Stimulated activated CD4-positive, alpha-beta T cell treated with anti-CD3 and anti-CD28 coated beads, Interleukin-15, amount 100 ng/mL, for 48 hours (primary cell): ENCODE results near the gene ATPAF1.
A peak's percentile ranks its signal among the peaks of the same experiment; 100 is the strongest.
"Not testable (repeated sequence)": the region's sequence is repeated elsewhere in the genome, so short reads cannot be mapped to it uniquely, and the experiment has no call there.

Experiments used
- DNase-seq, 2 donors: peaks; one replicate each; pipeline ENCODE4 v3.0.0-alpha.2; 2020; ENCODE audit warnings: low read depth in 2 of 2

The ATPAF1 gene

DNA sequence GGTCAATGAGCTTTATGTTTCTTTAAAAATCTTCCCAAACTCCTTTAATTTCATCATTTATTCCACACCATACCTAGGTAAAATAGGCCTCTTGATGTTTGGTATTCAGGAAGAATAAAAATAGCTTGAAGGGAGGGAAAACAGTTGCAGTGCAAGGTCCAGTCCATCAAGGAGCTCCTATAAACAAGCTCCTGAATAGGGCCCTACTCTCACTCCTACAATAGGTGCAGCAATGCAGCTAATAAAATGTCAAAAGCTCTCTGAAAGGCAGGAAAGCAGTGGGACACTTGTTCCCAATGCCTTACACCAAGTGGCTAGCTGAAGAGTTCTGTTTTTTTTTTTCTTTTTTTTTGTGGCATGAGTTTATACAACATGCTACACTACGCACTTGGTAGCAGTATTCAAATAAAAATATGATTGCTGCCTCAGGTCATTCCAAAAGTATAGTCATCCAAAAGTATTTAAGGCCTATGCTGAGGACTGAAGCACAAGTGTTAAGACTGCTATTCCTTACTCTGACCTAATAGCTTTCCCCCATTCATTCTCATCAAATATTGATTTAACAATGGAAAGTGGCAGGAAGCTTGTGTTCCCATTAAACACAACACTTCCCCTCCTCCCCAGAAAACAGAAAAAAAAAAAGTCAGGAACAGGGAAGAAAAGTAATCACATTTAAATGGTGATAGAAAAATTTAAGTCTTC, 13.3 kb upstream of the ATPAF1 start:
- no peak for DNase-seq

DNA sequence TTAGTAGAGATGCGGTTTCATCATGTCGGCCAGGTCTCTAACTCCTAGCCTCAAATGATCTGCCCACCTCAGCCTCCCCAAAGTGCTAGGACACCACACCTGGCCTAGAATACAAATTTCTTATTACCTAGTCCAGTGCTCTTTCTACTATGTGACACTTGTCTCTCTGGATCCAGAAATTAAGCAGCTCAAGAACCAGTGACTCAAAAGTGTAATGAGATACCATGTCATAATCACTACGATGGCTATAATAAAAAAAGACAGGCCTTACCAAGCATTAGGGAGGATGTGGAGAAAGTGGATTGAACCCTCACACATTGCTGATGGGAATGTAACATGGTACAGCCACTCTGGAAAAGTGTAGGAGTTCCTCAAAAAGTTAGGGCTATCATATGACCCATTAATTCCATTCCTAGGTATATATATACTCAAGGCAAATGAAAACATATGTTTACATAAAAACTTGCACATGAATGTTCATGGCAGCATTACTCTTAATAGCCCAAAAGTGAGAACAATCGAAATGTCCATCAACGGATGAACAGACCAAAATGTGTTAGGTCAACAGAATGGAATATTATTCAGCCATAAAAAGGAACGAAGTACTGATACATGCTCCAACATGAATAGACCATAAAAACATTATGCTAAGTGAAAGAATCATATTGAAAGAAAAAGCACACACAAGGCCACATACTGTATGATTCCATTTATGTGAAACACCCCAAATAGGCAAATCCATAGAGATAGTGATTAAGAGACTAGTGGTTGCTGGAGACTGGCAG, 11.8 kb upstream of the ATPAF1 start:
- no peak for DNase-seq

DNA sequence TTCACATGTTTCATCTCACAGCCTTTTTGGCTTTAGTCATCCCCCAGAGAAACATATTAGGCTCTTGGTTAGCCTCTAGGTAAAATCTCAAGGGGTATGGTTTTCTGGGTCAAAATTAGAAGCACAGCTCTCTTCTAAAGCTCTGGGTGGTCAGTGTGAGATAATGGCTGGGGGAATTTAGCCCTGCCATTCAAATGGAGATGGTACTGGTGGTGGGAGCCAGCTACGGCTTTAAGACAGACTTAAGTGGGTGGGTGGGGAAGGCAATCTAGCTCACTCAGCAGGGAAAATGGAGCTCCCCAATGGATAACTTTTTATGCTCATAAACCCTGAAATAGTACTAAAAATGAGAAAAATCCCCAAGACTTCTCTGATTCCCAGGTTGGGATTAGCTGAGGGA, 9.2 kb upstream of the ATPAF1 start:
- DNase-seq: no peak

DNA sequence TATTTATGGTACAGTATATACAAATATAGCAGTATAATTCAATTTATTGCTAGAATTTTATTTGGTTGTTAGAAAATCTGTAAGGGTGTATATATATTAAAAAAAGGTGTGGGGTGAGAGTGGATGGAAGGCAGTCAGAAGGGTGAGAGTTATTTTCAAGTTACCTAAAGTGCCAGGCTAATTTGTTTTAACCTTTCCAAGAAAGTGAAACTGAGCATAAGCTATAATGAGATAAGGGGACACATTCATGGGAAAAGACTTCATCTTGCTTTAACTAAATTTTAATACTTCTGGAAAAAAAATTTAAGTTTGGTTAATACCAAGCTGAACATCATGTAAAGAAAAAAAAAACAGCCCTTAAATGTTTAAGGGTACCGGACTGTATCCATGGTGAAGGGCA, 8.4 kb upstream of the ATPAF1 start:
- DNase-seq: no peak

GRCh38 chr1:46675549-46676314, 7.6 kb upstream of the ATPAF1 start:
- DNase-seq: no peak

DNA sequence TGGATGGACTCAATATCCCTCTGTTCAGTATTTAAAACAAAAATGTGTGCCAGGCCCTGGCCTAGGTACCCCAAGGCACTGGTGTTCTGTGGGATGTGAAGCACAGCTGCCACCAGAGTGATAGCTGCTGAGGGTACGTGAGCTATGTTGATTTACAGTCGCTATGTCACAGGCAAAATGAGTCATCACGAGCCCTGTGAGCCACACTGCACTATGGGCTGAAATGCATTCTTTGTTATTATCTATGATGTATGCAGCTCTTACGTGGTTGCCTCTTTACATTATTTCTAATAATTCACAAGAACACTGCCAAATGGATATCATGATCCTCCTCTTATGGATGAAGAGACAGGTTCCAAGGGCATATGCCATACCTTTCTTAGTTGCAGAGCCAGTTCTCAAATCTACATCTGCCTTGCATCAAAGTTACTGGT, 5.6 kb upstream of the ATPAF1 start:
- DNase-seq: peak in 1 of 2 donors; percentile 11

GRCh38 chr1:46672696-46673095, 4.5 kb upstream of the ATPAF1 start:
- no peak for DNase-seq

- DNase-seq: no peak
These were observed 3.4 kb upstream of the ATPAF1 start, which contains the start of gene TEX38 for GRCh38 chr1:46671554-46671953. Gene TEX38 (plus strand): TSS chr1:46671854. CDS start chr1:46671935, 81 bp downstream.

GRCh38 chr1:46670134-46670533, 2.0 kb upstream of the ATPAF1 start:
- DNase-seq: no peak

- no peak for DNase-seq
These were observed 2.2 kb downstream of the ATPAF1 start for GRCh38 chr1:46665983-46666382.

GRCh38 chr1:46662919-46663318, 5.2 kb downstream of the ATPAF1 start:
- DNase-seq: not testable (repeated sequence)

DNA sequence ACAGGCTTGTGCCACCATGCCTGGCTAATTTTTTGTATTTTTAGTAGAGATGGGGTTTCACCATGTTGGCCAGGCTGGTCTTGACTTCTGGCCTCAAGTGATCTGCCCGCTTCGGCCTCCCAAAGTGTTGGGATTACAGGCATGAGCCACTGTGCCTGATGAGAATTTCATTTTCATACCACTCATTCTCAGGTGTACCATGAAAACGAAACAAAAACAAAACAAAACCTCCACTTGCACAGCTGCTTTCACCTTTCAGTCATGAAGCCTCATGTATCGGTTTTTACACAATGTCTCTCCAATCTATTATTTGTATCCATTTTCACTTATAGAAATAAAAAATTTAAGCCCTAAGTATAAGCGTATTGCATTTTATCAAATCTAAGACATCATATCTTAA, 8.0 kb downstream of the ATPAF1 start:
- DNase-seq: not testable (repeated sequence)

DNA sequence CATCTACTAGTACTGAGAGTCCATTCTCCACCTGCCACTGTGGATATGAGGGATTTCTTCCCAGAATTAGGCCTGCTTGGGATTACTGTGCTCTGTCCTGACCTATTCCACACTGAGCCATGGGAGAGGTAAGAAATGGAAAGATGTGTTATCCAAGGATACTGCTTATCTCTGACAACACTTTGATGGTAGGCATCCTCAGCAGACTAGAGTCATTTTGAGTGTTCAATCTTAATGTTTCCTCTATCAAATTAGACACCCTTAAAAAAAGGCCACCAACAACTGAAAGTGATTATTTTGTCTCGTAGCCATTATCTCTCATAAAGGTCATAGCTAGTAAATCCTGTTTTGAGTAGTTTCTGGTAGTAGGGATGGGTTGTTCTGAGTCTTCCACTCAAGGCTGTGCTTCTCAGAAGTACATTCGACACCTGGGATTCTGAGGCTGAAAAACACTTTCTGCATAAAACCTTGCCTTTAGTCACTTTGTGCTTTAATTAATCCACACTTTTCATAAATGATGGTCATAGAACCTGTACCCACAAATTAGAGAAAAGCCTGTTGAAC, 8.8 kb downstream of the ATPAF1 start:
- DNase-seq: no peak

- no peak for DNase-seq
These were observed 10.4 kb downstream of the ATPAF1 start for GRCh38 chr1:46657775-46658174.

- DNase-seq: no peak
These were observed 11.5 kb downstream of the ATPAF1 start for GRCh38 chr1:46656643-46657042.

- DNase-seq: no peak
These were observed 12.3 kb downstream of the ATPAF1 start for GRCh38 chr1:46655848-46656247.

GRCh38 chr1:46654698-46655097, 13.5 kb downstream of the ATPAF1 start:
- not testable (repeated sequence) for DNase-seq

- DNase-seq: no peak
These were observed 14.2 kb downstream of the ATPAF1 start for GRCh38 chr1:46654012-46654411.

GRCh38 chr1:46653405-46653958, 14.7 kb downstream of the ATPAF1 start:
- no peak for DNase-seq

GRCh38 chr1:46652321-46653100, 15.7 kb downstream of the ATPAF1 start:
- DNase-seq: no peak

DNA sequence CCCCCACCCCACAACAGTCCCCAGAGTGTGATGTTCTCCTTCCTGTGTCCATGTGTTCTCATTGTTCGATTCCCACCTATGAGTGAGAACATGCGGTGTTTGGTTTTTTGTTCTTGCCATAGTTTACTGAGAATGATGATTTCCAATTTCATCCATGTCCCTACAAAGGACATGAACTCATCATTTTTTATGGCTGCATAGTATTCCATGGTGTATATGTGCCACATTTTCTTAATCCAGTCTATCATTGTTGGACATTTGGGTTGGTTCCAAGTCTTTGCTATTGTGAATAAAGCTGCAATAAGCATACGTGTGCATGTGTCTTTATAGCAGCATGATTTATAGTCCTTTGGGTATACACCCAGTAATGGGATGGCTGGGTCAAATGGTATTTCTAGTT, 17.0 kb downstream of the ATPAF1 start:
- DNase-seq: not testable (repeated sequence)
